Glutamatergic neuron (in vitro differentiated cells): ENCODE measurements around the gene EML6. TPM values are rescaled to one million over a fixed set of nuclear protein-coding genes. Genes with fewer than 3 reads are reported as not detected.

Source experiments
- DNase-seq: peaks from one replicate; pipeline ENCODE4 v3.0.0; 2022
- H3K27ac Mint-ChIP-seq: one replicate; pipeline ENCODE4 v1.8.0; 2020; ENCODE audit warnings: mild to moderate bottlenecking, mixed read lengths, inconsistent platforms; ENCODE audit not compliant: unreplicated experiment
- H3K27me3 Mint-ChIP-seq: one replicate; pipeline ENCODE4 v1.8.0; 2020; ENCODE audit warnings: mild to moderate bottlenecking, moderate library complexity, mixed read lengths, inconsistent platforms; ENCODE audit not compliant: unreplicated experiment
- H3K36me3 Mint-ChIP-seq: one replicate; pipeline ENCODE4 v1.8.0; 2020; ENCODE audit warnings: mild to moderate bottlenecking, mixed read lengths, inconsistent platforms; ENCODE audit not compliant: unreplicated experiment
- H3K4me1 Mint-ChIP-seq: one replicate; pipeline ENCODE4 v1.8.0; 2020; ENCODE audit warnings: mild to moderate bottlenecking, low read depth, mixed read lengths, inconsistent platforms; ENCODE audit not compliant: unreplicated experiment
- H3K4me3 Mint-ChIP-seq: one replicate; pipeline ENCODE4 v1.8.0; 2020; ENCODE audit warnings: mild to moderate bottlenecking, mixed read lengths, inconsistent platforms; ENCODE audit not compliant: unreplicated experiment
- H3K9me3 Mint-ChIP-seq: one replicate; pipeline ENCODE4 v1.8.0; 2020; ENCODE audit warnings: mild to moderate bottlenecking, moderate library complexity, mixed read lengths, inconsistent platforms; ENCODE audit not compliant: unreplicated experiment
- CTCF ChIP-seq: fragments of 200-600 bp; sonication (generic); IDR thresholded peaks from one replicate; pipeline ENCODE4 v1.5.0; 2021; ENCODE audit not compliant: partially characterized antibody, unreplicated experiment
- total RNA-seq: library from RNA; stranded (reverse); fragmentation: NEBNext Ultra II Directional; extraction: Animal tissue kit (Norgen Biotek cat#: 25700); gene quantifications from one replicate; pipeline ENCODE4 v1.2.1, GENCODE V29; 2021; ENCODE audit not compliant: unreplicated experiment

Gene EML6
- total RNA-seq, 1 donor from 2014 or later, result 0.91 TPM

GRCh38 chr2:54914637-54915036, 191.2 kb downstream of the EML6 start:
- no peak overlapping the region for H3K27ac Mint-ChIP-seq
- no peak for TF ChIP-seq CTCF
- H3K9me3 Mint-ChIP-seq, result no peaks in the 10 kb centered on the region
- H3K4me1 Mint-ChIP-seq, result no peaks in the 10 kb centered on the region
- no peak for DNase-seq
- peaks cover 6% of the 10 kb centered on the region for H3K36me3 Mint-ChIP-seq
- H3K27me3 Mint-ChIP-seq, result peaks cover 2% of the 10 kb centered on the region
- no peak overlapping the region for H3K4me3 Mint-ChIP-seq

- no peak for DNase-seq
- H3K27ac Mint-ChIP-seq, result no peak overlapping the region
- TF ChIP-seq CTCF, result no peak
- no peak overlapping the region for H3K4me3 Mint-ChIP-seq
- no peaks in the 10 kb centered on the region for H3K4me1 Mint-ChIP-seq
- peaks cover 2% of the 10 kb centered on the region for H3K27me3 Mint-ChIP-seq
- peaks cover 6% of the 10 kb centered on the region for H3K36me3 Mint-ChIP-seq
- no peaks in the 10 kb centered on the region for H3K9me3 Mint-ChIP-seq
These were observed 191.6 kb downstream of the EML6 start for GRCh38 chr2:54915101-54915500.

GRCh38 chr2:54916637-54917036, 193.2 kb downstream of the EML6 start:
- Mint-ChIP-seq H3K27ac (no peak overlapping the region), H3K9me3 (no peaks in the 10 kb centered on the region), H3K4me3 (no peak overlapping the region), H3K4me1 (no peaks in the 10 kb centered on the region), H3K36me3 (peaks cover 6% of the 10 kb centered on the region), H3K27me3 (peaks cover 2% of the 10 kb centered on the region)
- no peak for DNase-seq
- no peak for TF ChIP-seq CTCF

GRCh38 chr2:54918647-54919280, 195.3 kb downstream of the EML6 start:
- Mint-ChIP-seq H3K4me1 (no peaks in the 10 kb centered on the region), H3K36me3 (peaks cover 2% of the 10 kb centered on the region), H3K9me3 (no peaks in the 10 kb centered on the region), H3K27me3 (peaks cover 2% of the 10 kb centered on the region), H3K27ac (no peak overlapping the region), H3K4me3 (no peak overlapping the region)
- no peak for DNase-seq
- TF ChIP-seq CTCF, result no peak

GRCh38 chr2:54920660-54921059, 197.2 kb downstream of the EML6 start:
- Mint-ChIP-seq H3K27ac (no peak overlapping the region), H3K4me3 (no peak overlapping the region), H3K36me3 (no peaks in the 10 kb centered on the region), H3K9me3 (no peaks in the 10 kb centered on the region), H3K27me3 (peaks cover 2% of the 10 kb centered on the region), H3K4me1 (no peaks in the 10 kb centered on the region)
- no peak for DNase-seq
- no peak for TF ChIP-seq CTCF
